Left ventricle myocardium inferior (tissue), 1 donor: Measurements from ENCODE around the gene EVA1A. TPM values are rescaled to one million over a fixed set of nuclear protein-coding genes. Genes with fewer than 3 reads are reported as not detected.
A peak's percentile ranks its signal among the peaks of the same experiment; 100 is the strongest.

Experiments
- DNase-seq: peaks from one replicate; pipeline ENCODE4 v3.0.0-alpha.2; 2020
- H3K27ac ChIP-seq: fragments of 200-600 bp; replicated peaks from 2 replicates; pipeline ENCODE4 v1.8.0; 2021
- H3K27me3 ChIP-seq: fragments of 200-600 bp; 2 replicates; pipeline ENCODE4 v1.8.0; 2021; ENCODE audit warnings: low read depth
- H3K36me3 ChIP-seq: fragments of 200-600 bp; 2 replicates; pipeline ENCODE4 v1.8.0; 2021
- H3K4me1 ChIP-seq: fragments of 200-600 bp; 2 replicates; pipeline ENCODE4 v1.8.0; 2021
- H3K4me3 ChIP-seq: fragments of 200-600 bp; 2 replicates; pipeline ENCODE4 v1.8.0; 2021; ENCODE audit warnings: mild to moderate bottlenecking, moderate library complexity
- H3K9me3 ChIP-seq: fragments of 200-600 bp; replicated peaks from 2 replicates; pipeline ENCODE4 v1.8.0; 2021
- CTCF ChIP-seq: fragments of 200-600 bp; IDR thresholded peaks from 2 replicates; pipeline ENCODE4 v1.8.0; 2021; ENCODE audit warnings: antibody characterized with exemption, mild to moderate bottlenecking, borderline replicate concordance
- intact Hi-C: fragments of 100-400 bp; cut with micrococcal nuclease; formaldehyde crosslinking; loops from one replicate; pipeline ENCODE4 v1.11.0; 2022
- total RNA-seq: library from RNA; stranded (reverse); fragmentation: NEBNext Ultra II Directional; extraction: Animal tissue kit (Norgen Biotek cat#: 25700); gene quantifications from one replicate; pipeline ENCODE4 v1.2.1, GENCODE V29; 2021
- donor health status: DM: no; HTN: yes; CAD: no; lungs with severe emphysema.

EVA1A gene
- total RNA-seq, 1 donor from 2014 or later: 0.41 TPM

DNA sequence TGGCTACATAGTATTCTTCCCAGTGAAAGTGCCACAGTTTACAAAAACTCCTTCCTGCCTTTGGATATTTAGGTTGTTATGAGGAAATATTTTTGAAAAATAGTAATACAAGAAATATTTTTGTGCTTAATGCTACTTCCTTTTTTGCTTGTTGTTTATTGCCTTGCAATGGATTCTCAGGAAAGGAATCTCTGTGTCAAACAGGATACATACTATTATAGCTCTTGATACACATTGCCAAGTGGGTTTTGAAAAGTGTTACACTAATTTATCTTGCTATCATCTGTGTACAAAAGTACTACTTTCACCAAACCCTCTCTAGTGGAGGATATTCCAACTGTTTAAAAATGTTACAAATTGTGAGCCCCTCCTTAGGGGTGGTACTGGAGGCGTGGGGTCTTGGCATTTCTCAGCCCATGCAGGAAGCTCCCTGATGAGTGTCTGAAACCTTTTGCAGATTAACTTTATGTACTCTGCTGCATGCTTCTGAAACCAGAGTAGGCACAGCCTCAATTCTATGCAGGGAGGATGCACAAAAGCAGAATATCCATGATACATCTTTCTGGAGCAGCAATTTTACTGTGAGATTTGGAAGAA, 54.5 kb downstream of the EVA1A start:
- H3K4me1 ChIP-seq: peaks cover 18% of the 10 kb centered on the region
- no peak for DNase-seq
- TF ChIP-seq CTCF: no peak
- H3K27me3 ChIP-seq: no peaks in the 10 kb centered on the region
- peaks cover 15% of the 10 kb centered on the region for H3K9me3 ChIP-seq
- H3K27ac ChIP-seq: peak overlapping the region; percentile 4
- intact Hi-C loops: no loop called here
- H3K4me3 ChIP-seq: no peak overlapping the region
- H3K36me3 ChIP-seq: no peaks in the 10 kb centered on the region

GRCh38 chr2:75505012-75505411, 55.7 kb downstream of the EVA1A start:
- Histone ChIP-seq H3K27me3 (no peaks in the 10 kb centered on the region), H3K9me3 (peaks cover 15% of the 10 kb centered on the region), H3K4me1 (peaks cover 18% of the 10 kb centered on the region), H3K4me3 (no peak overlapping the region), H3K36me3 (no peaks in the 10 kb centered on the region), H3K27ac (no peak overlapping the region)
- no peak for DNase-seq
- intact Hi-C loops: no loop called here
- TF ChIP-seq CTCF: no peak

GRCh38 chr2:75503048-75503607, 57.6 kb downstream of the EVA1A start:
- H3K27ac ChIP-seq: peak overlapping the region; percentile 68
- no peak for DNase-seq

DNA sequence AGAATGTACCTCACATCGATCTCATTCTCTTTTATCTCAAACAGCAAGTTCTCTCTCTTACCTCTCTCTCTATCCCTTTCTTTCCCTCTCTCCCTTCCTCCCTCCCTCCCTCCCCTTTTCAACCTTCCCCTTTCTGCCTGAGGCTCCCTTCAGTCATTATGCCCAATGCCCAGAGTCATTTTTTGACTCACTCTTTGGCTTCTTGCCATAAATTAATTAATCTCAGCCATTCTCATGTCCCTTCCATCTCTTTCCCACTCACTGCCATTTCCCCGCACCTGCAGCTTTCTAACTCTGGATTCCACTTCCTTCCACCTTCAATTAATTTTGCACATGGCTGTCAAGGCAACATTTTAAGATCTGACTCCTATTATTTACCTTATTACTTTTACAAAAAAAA, 60.1 kb downstream of the EVA1A start:
- Histone ChIP-seq H3K27me3 (no peaks in the 10 kb centered on the region), H3K36me3 (no peaks in the 10 kb centered on the region), H3K9me3 (no peaks in the 10 kb centered on the region), H3K4me1 (peaks cover 18% of the 10 kb centered on the region), H3K27ac (no peak overlapping the region), H3K4me3 (no peak overlapping the region)
- no peak for DNase-seq
- no peak for TF ChIP-seq CTCF
- intact Hi-C loops: no loop called here

More at GRCh38 chr2:75503048-75503607, 57.6 kb downstream of the EVA1A start:
- Histone ChIP-seq H3K36me3 (no peaks in the 10 kb centered on the region), H3K27me3 (no peaks in the 10 kb centered on the region), H3K9me3 (peaks cover 5% of the 10 kb centered on the region), H3K4me1 (peaks cover 18% of the 10 kb centered on the region), H3K4me3 (no peak overlapping the region)
- intact Hi-C loops: no loop called here
- TF ChIP-seq CTCF: no peak

- no peaks in the 10 kb centered on the region for H3K9me3 ChIP-seq
- intact Hi-C loops: no loop called here
- H3K4me3 ChIP-seq: no peak overlapping the region
- DNase-seq: no peak
- no peaks in the 10 kb centered on the region for H3K36me3 ChIP-seq
- peaks cover 18% of the 10 kb centered on the region for H3K4me1 ChIP-seq
- TF ChIP-seq CTCF: no peak
- no peaks in the 10 kb centered on the region for H3K27me3 ChIP-seq
- H3K27ac ChIP-seq: no peak overlapping the region
Measured at GRCh38 chr2:75499534-75499933, 61.2 kb downstream of the EVA1A start.
